NT2/D1 (cell line): ENCODE results near the gene SIGLEC11.

ENCODE experiments used
- DNase-seq: peaks from one replicate; pipeline ENCODE4 v3.0.0-alpha.2; 2011; ENCODE audit warnings: low read depth, low spot score
- H3K27me3 ChIP-seq: 2 replicates; pipeline ENCODE4 v1.6.0; 2011; ENCODE audit warnings: mild to moderate bottlenecking; ENCODE audit not compliant: insufficient read length, insufficient read depth
- H3K36me3 ChIP-seq: 2 replicates; pipeline ENCODE4 v1.6.1; 2011; ENCODE audit warnings: mild to moderate bottlenecking, low read length, mixed read lengths; ENCODE audit not compliant: insufficient read depth, insufficient read length
- H3K4me1 ChIP-seq: 2 replicates; pipeline ENCODE4 v1.5.1; 2011; ENCODE audit not compliant: insufficient read depth, insufficient read length
- H3K4me3 ChIP-seq: 2 replicates; pipeline ENCODE4 v1.5.1; 2011; ENCODE audit warnings: low read depth; ENCODE audit not compliant: insufficient read length
- H3K9ac ChIP-seq: 2 replicates; pipeline ENCODE4 v1.6.0; 2011; ENCODE audit warnings: low read depth; ENCODE audit not compliant: insufficient read length
- H3K9me3 ChIP-seq: 2 replicates; pipeline ENCODE4 v1.5.1; 2011; ENCODE audit warnings: mild to moderate bottlenecking, low read length; ENCODE audit not compliant: insufficient read depth
- SUZ12 ChIP-seq: IDR thresholded peaks from 2 replicates; pipeline ENCODE4 v1.6.1; 2011; ENCODE audit not compliant: insufficient read length, insufficient read depth; ENCODE audit errors: extremely low read depth
- YY1 ChIP-seq: IDR thresholded peaks from 2 replicates; pipeline ENCODE4 v1.6.1; 2011; ENCODE audit not compliant: insufficient read length, insufficient read depth
- ZNF274 ChIP-seq: IDR thresholded peaks from 2 replicates; pipeline ENCODE4 v1.6.1; 2011; ENCODE audit warnings: mild to moderate bottlenecking, low read depth, low read length

The SIGLEC11 gene

DNA sequence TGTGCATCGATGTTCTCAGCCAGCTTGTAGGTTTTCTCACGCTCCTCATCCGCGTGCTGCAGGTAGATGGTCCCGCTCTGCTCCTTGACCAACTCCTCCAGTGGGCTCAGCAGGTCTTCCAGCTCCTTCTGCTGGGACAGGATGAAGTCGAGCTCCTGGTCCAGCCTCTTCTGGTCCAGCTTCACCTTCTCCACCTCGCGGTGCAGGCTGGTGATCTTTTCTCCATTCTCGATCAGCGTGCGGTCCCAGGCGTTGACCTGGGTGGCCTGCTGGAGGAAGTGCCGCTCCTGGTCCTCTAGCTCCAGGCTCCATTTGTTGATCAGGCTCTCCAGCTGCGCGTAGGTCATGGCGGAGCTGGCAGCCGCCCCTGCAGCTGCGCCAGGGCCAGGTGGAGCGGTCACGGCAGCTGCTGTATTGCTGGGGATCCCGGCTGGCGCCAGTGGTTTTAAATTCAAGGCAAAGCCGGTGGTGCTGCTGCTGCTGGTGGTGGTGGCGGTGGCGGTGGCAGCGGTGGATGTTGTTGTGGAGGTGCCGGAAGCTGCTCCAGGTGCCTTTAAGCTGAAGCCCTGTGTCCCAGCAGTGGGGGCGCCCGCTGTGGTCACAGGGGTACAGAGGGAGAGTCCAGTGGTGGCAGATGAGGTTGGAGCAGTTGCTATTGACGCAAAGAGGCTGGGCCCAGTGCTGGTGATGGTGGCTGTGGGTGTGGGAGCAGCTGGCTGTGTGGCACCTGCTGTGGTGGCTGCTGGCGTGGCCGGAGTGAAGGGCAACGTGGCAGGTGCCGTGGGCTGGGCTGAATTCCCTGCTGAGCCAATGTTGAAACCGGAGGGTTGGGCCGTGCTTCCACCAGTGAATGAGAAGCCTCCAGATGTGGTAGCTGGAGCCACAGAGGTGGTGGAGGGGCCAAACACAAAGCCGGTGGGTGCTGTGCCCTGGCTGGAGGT lies 52.2 kb downstream of the SIGLEC11 start:
- TF ChIP-seq YY1 (no peak), SUZ12 (no peak), ZNF274 (no peak)
- H3K9me3 ChIP-seq: no peaks in the 10 kb centered on the region
- peaks cover 68% of the 10 kb centered on the region for H3K36me3 ChIP-seq
- peaks cover 17% of the 10 kb centered on the region for H3K4me1 ChIP-seq
- H3K4me3 ChIP-seq: no peak overlapping the region
- no peak overlapping the region for H3K9ac ChIP-seq
- no peak for DNase-seq
- no peaks in the 10 kb centered on the region for H3K27me3 ChIP-seq

DNA sequence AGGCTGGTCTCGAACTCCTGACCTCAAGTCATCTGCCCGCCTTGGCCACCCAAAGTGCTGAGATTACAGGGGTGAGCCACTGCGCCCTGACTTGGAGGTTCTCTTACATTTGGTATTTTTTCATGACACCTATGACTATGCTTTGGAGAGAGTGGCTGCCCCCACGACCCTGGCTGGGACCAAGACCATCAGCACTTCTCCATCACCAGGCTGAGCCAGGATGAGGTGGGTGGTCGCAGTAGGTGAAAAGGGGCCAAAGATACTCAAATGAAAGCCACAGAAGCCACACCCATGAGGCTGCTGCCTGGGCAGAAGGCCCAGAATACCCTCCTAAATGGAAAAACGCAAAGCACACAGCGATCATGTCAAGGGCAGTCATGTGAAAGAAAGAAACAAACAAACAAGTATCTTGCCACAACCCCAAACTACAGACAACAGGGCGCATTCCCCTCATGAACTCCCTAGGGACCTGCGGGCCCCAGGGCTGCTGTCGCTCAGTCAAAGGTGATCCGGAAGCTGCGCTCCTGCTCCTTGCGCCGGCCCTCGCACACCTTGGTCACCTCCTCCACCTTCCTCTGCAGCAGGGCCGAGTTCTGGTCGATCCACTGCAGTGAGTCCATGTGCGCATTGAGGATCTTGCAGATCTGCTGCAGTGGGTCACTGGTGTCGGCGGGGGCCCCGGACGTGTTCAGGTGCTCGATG lies 53.1 kb downstream of the SIGLEC11 start:
- H3K9me3 ChIP-seq: no peaks in the 10 kb centered on the region
- DNase-seq: no peak
- H3K36me3 ChIP-seq: peaks cover 59% of the 10 kb centered on the region
- no peak overlapping the region for H3K4me3 ChIP-seq
- peaks cover 16% of the 10 kb centered on the region for H3K4me1 ChIP-seq
- no peak overlapping the region for H3K9ac ChIP-seq
- H3K27me3 ChIP-seq: no peaks in the 10 kb centered on the region
- TF ChIP-seq YY1 (no peak), ZNF274 (no peak), SUZ12 (no peak)

DNA sequence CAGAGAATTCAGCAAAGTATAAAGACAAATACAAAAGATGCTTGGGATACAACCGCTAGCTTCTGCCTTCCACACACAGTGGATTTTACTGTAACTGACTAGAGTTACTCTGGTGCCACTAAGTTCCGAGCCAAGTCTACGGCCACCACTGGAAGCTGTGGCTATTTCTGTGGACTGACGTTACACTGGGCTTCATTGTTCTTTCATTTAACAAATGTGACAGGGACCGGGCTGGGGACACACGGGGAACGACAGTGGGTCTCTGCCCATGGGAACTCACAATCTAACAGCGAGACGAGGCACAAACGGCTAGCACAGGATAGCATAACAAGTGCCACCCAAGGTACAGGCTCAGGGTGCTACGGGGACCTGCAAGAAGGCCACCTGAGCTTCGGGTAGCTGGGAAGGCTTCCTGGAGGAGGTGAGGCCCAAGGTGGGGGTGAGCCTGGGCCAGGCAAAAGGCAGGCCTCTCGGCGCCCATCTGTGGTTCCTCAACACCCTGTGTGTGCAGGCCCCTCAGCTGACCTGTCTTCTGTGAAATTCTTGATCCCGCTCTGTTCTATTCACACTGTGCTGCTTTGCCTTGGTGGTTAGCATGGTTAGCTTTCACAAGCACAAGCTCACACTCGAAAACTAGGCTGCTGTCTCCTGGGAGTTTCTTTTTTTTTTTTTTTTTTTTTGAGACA lies 54.0 kb downstream of the SIGLEC11 start:
- Histone ChIP-seq H3K4me3 (no peak overlapping the region), H3K36me3 (peaks cover 52% of the 10 kb centered on the region), H3K4me1 (peaks cover 16% of the 10 kb centered on the region), H3K27me3 (no peaks in the 10 kb centered on the region), H3K9ac (no peak overlapping the region), H3K9me3 (no peaks in the 10 kb centered on the region)
- no peak for DNase-seq
- no peak for TF ChIP-seq ZNF274
- TF ChIP-seq SUZ12: no peak
- no peak for TF ChIP-seq YY1

DNA sequence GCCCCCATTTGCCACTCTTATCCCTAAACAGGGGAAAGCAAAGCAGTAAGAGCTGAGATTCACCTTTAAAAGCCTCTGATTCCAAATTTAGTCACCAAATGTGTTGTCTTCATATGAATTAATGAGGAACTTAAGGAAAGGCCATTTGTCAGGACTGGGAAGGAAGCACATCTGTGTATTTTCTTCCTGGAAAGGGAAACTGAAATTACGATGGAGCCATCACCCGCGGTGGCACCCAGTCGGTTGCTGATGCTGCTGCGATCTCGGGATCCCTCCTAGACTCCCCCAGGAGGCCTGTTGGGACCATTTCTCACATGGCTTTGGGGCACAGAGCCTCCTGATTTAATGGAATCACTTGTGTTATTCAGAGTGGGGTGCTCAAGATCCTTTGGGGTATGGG lies 56.8 kb downstream of the SIGLEC11 start:
- no peak for DNase-seq
- peaks cover 13% of the 10 kb centered on the region for H3K4me1 ChIP-seq

More for the DNA sequence above, 56.8 kb downstream of the SIGLEC11 start:
- TF ChIP-seq SUZ12 (no peak), YY1 (no peak), ZNF274 (no peak)
- Histone ChIP-seq H3K27me3 (no peaks in the 10 kb centered on the region), H3K36me3 (peaks cover 28% of the 10 kb centered on the region), H3K9ac (no peak overlapping the region), H3K9me3 (no peaks in the 10 kb centered on the region), H3K4me3 (no peak overlapping the region)
